Esophagus squamous epithelium (tissue), 4 donors: ENCODE data around the gene MAGI1.

Experiments
- POLR2A ChIP-seq, 4 donors: fragments of 450-650 bp; IDR thresholded peaks; one replicate each; pipeline ENCODE4 v1.6.1; 2017; ENCODE audit warnings: antibody characterized with exemption in 4 of 4, mild to moderate bottlenecking in 4 of 4, moderate library complexity in 3 of 4
- TF ChIP-seq, protein P1 (sequence below), 6 experiments: fragments of 450-650 bp in 4 of 6; fragments of 200-600 bp in 2 of 6; sonication (generic) in 2 of 6; IDR thresholded peaks; one replicate each; pipeline ENCODE4 v1.5.1; 2016 to 2019; ENCODE audit warnings: antibody characterized with exemption in 6 of 6, mild to moderate bottlenecking in 4 of 6, moderate library complexity in 4 of 6

DNA sequence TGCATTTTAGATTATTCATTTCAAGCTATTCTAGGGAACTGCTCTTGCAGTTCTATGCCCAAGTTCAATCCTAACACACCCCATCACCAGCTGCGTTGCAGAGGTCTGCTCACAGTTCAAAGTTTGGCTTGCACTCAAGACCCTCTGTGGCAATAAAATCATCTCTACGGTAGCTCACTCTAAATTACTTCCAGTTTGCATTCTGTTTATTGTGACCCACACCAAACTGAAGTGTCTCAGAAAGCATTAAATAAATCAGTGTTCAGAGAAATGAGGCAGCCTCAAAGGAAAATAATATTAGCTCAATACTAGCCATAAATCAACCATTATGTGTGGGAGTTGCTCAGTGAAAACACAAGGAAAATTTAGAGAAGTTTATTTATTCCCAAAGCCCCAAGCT, 250.3 kb downstream of the MAGI1 start:
- TF ChIP-seq, protein P1, sequence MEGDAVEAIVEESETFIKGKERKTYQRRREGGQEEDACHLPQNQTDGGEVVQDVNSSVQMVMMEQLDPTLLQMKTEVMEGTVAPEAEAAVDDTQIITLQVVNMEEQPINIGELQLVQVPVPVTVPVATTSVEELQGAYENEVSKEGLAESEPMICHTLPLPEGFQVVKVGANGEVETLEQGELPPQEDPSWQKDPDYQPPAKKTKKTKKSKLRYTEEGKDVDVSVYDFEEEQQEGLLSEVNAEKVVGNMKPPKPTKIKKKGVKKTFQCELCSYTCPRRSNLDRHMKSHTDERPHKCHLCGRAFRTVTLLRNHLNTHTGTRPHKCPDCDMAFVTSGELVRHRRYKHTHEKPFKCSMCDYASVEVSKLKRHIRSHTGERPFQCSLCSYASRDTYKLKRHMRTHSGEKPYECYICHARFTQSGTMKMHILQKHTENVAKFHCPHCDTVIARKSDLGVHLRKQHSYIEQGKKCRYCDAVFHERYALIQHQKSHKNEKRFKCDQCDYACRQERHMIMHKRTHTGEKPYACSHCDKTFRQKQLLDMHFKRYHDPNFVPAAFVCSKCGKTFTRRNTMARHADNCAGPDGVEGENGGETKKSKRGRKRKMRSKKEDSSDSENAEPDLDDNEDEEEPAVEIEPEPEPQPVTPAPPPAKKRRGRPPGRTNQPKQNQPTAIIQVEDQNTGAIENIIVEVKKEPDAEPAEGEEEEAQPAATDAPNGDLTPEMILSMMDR (IDR thresholded peaks at IDR 0.05), result no peak
- TF ChIP-seq POLR2A (IDR thresholded peaks at IDR 0.05), result no peak
